GM19025 (cell line): Measurements from ENCODE around the gene FAM3B.
"Not testable (repeated sequence)": the region's sequence is repeated elsewhere in the genome, so short reads cannot be mapped to it uniquely, and the experiment has no call there.

Source experiments
- ATAC-seq: cut with Tn5 transposase; IDR thresholded peaks from one replicate; pipeline ENCODE4 v1.9.1; 2021; ENCODE audit warnings: mild to moderate bottlenecking, low read depth, moderate library complexity; ENCODE audit not compliant: unreplicated experiment

The FAM3B gene

GRCh38 chr21:41349126-41349525 is 32.5 kb downstream of the FAM3B start:
- no peak for ATAC-seq

DNA sequence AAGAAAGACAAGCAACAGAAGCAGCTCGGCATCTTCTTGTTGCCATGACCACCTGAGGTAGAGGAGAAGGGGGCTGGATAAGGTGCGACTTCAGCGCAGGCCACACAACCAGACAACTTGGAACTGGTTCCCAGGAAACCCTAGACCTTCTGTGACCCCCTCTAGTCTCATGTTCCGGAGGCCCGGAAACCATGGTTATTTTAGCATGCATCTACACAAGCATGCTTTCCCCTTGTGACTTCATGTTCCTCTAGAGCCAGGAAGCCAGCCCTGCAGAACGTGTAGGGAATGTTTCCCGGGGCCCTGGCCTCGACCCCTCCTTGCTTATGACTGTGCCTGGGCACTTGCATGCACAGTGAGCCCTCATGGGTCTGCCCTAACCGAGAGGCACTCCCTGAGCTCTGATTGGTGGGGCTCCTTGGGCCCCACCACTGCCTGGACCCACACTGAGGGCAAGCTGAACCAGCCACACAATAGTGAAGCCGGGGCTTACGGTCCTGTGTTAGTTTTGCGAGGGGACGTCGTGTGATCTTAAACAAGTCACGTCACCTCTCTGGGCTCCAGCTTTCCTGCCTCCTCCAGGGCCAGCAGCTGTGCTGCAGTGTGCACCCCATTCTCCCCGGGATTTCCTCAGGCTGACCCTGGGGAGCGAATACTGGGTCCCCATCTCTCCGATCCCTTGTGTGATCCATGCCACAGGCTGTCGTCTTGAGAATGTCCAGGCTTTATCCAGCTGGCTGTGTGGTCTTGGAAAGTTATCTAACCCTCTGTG is 33.2 kb downstream of the FAM3B start:
- no peak for ATAC-seq

DNA sequence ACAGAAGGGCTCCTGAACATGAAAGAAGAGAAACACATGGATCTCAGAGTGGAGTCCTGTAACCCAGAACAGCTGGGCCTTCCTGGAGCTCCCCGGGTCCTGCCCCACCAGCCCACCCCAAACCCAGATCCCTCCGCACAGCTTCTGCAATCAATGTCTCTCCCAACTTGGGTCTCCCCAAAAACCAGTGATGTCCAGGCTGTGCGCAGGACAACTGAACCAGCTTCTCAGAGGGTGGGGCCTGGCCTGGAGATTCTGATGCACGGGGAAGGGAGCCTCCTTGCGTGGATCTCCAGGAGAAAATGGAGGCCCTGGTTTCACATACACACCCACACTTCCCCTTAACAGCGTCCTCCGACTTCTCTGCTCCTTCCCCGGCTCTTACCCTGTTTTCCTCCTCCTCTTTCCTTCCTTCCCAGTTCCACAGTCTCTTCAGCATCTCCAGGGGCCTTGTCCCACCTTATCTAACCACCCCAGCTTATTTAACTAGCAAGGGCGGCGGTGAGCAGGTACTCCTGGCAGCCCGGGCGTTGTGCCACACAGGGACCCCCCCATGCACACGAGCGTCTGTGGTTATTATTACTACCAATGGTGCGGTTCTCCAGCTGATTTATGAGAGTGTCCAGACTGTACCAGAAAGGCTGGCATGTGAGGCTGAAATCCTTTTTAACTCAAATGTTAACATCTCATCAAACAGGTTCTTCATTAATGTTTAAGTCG is 34.0 kb downstream of the FAM3B start:
- ATAC-seq = no peak

GRCh38 chr21:41357546-41357945 is 40.9 kb downstream of the FAM3B start:
- no peak for ATAC-seq

GRCh38 chr21:41358193-41359166 is 41.9 kb downstream of the FAM3B start:
- ATAC-seq = no peak

DNA sequence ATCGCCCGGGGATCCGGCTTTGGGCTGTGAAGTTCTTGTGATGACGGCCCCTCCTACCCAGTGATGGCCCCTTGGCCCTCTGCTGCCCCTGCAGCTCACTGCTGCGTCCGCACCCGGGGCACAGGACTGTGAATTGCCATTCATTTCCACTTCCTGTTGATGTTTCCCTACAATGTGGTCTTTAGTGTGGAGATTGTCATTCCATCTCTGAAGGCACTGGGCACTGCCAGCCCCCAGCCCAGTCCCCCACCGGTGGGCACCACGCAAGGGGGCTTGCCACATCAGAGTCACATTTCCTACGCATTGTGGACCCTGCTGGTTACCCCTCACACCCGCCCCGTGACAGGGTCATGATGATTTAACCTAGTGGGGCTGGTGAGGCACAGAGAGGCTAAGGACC is 42.7 kb downstream of the FAM3B start:
- ATAC-seq = no peak

GRCh38 chr21:41359754-41360071 is 43.1 kb downstream of the FAM3B start:
- not testable (repeated sequence) for ATAC-seq

DNA sequence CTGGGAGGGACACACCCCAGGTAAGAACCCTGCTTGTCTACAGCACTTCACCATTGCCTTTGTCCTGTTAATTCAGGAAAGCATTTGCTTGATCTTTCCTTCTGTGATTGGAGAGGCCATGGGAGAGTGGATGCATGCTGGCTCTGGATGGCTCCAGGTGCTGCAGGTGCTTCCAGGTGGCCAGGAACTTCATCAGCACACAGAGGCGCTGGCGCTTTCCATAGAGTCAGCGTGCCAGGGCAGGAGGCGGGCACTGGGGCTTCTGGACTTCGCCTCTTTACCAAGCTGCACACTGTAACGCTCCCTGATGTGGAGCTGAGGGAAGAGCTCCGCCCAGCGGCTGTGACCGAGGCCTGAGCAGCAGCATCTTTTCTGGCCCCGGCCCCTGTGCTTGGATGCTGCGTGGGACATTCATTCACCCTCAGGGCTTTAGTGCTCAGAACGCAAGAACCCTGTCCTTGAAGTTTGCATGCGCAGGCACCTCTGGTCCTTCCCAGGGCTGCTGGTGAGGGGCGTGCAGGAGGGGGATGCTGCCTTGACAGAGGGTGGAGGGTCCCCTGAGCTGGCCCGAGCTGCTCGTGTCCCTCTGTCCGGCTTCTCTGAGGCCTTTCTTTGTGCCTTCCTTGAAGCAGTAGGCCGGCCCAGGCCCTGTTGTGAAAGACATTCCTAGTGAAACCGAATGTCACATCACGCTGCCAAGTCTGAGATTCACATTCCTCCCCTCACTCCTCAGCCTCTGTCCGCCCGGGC is 43.6 kb downstream of the FAM3B start:
- no peak for ATAC-seq

DNA sequence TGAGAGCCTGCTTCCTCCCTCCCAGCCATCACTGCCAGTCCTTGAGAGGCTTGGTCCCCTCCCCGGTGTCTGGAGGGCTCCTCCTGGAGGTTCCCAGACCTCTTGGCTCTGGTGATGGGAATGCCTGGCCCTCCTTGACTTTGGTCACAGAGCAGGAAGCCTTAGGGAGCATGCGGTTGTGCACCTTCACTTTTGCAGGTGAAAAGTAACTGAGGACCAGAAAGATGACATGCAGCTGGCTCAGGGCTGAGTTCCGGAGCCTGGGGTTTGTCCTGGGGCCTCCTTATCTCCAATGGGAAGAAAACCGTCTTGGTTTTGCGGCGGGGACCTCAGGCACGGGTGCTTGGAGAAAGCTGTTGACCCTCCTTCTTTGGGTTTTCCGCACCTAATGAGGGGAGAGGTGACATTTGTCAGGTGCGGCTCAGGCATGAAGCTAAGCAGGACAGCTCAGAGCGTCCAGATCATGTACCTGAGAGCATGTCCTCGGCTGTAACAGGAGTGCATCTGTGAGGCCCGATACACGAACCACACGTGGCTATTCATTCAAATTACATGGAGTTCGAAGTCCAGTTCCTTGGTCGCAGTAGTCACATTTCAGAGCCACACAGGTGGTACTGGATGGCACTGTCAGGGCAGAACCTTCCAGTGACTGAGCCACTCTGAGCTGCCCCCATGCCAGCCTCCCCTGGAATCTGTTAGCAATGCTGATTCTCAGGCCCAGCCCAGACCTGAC is 44.6 kb downstream of the FAM3B start:
- peak; percentile 13 for ATAC-seq

DNA sequence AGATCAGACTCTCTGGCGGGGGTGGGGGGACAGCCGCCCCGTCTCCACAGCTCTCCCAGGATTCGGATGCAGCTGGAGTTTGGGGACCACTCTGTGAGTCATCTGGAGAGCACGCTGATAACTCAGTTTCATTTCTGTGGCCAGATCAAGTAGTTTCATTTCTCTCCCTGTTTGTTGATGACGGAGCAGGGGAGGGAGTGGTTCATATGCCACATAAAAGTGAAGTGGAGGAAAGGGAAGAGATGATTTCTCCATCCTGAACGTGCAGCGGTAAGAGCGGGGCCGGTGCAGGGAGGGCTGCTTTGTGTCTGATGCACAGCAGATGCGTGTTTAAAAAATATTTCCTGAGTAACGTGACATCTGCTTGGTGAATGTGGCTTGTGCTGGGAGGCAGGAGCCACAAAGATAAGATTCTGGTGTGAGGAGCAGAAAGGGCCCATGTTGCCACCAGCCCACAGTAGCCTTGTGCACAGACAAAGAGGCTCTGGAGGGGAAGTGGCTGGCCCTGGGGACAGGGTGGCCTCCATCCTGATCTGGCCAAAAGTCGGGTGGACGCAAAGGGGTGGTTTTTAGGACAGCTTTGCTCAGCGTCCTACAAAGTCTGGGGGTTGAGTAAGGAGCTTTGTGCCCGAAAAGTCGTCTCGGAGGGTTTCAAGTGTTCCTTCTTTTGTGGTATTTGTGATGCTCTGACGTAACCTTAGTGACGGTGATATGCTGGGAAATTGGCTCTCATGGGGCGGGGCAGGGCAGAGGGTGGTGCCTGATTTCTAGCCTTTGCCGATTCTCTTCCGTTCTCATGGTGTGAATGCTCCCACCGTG is 45.4 kb downstream of the FAM3B start, which contains the start of gene MX2:
TSS of gene MX2 (plus strand) at position 242 of the 819 bp plus-strand sequence. CDS start 14,880 bp downstream, outside the sequence.
- ATAC-seq = peak; percentile 74

- no peak for ATAC-seq
Observed at GRCh38 chr21:41362605-41363369, 46.2 kb downstream of the FAM3B start.

- ATAC-seq = no peak
Observed at GRCh38 chr21:41363370-41364270, 47.0 kb downstream of the FAM3B start.

DNA sequence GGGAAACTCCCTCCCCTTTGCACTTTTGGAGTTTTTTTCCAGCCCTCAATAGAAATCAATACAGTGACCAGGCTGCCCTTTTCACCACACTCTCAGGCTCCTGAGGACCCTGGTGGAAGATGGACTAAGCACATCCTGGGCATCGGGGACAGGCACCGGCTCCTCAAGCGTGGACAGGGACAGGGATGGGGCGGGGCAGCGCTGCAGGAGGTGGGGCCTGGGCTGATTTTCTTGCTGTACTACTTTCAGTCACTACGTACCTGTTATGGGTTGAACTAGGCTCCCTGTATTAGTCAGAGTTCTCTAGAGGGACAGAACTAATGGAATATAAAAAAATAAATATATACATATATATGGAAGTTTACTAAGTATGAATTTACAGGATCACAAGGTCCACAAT is 47.7 kb downstream of the FAM3B start:
- ATAC-seq = no peak

- no peak for ATAC-seq
Observed at GRCh38 chr21:41365377-41366107, 48.9 kb downstream of the FAM3B start.

DNA sequence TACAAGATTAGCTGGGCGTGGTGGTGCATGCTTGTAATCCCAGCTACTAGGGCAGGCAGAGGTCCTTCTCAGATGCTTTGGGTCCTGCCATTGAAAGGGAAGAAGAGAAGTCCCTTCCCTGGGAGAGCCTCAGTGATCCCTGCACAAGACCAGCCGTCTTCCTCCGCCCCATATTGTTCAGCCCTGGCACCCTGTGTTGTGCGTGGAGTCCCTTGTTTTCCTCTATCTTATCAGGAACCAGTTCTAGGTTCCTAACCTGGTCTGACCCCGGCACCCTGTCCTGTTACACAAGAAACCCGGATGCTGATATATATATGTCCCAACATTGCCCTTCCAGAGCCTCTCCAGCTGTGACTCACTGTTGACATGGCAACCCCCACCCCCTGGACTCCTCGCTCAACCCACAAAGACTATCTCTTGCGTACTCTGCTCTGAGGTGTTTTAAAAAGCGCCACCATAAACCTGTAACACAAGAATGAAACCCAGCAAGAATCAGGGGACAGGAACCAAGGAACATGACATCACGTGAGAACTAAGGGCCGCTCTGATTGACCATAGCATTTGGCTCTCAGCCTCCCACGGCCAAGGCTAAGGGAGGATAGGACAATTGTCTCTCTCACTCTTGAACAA is 50.0 kb downstream of the FAM3B start:
- ATAC-seq = no peak
